ENCODE results near the gene CDC14C.

GRCh38 chr7:48976850-48977249 is 52.5 kb downstream of the CDC14C start:
- no peak for TF ChIP-seq CTCF (conservative IDR thresholded peaks at IDR 0.05 in 1 of 2, IDR thresholded peaks at IDR 0.05 in 1 of 2; ENCODE audit: extremely low read depth in 1 of 2, insufficient read depth in 1 of 2, low read depth in 1 of 2, low read length in 2 of 2)
- no peak for TF ChIP-seq EZH2 (IDR thresholded peaks at IDR 0.05; ENCODE audit: borderline replicate concordance, low read length)
